ENCODE data around the gene TSPEAR. TPM values are rescaled to one million over a fixed set of nuclear protein-coding genes. Genes with fewer than 3 reads are reported as not detected.

Gene TSPEAR
- total and polyA plus RNA-seq, 2 donors (not counting 1 experiment from before 2014, with no cell fraction given): not detected

- DNase-seq (ENCODE audit: low read depth in 2 of 2): no peak
- H3K79me2 ChIP-seq (ENCODE audit: control insufficient read depth, insufficient read depth, low read length): no peaks in the 10 kb centered on the region
- H3K4me2 ChIP-seq (ENCODE audit: extremely low read depth, insufficient read depth, low read length): no peak overlapping the region
- H3K27me3 ChIP-seq (ENCODE audit: control insufficient read depth, insufficient read depth, low read length): no peaks in the 10 kb centered on the region
- no peaks in the 10 kb centered on the region for H3K36me3 ChIP-seq (ENCODE audit: control insufficient read depth, insufficient read depth, low read length)
- no peak overlapping the region for H3K27ac ChIP-seq (ENCODE audit: insufficient read depth, low read length)
- no peaks in the 10 kb centered on the region for H4K20me1 ChIP-seq (ENCODE audit: control insufficient read depth, extremely low read depth, insufficient read depth, low read length)
- H3K4me1 ChIP-seq (ENCODE audit: control insufficient read depth, extremely low read depth, insufficient read depth, low read length): no peaks in the 10 kb centered on the region
- H3K9me3 ChIP-seq (ENCODE audit: control insufficient read depth, insufficient read depth, low read depth, low read length): no peaks in the 10 kb centered on the region
- H3K4me3 ChIP-seq (replicated peaks in 1 of 4; ENCODE audit: control extremely low read depth in 1 of 4, insufficient read depth in 1 of 4, low read depth in 3 of 4, low read length in 4 of 4): no peak overlapping the region
- no peak overlapping the region for H2AFZ ChIP-seq (ENCODE audit: low read length)
- TF ChIP-seq CTCF (conservative IDR thresholded peaks at IDR 0.05 in 1 of 2, IDR thresholded peaks at IDR 0.05 in 1 of 2; ENCODE audit: low read depth in 1 of 2, low read length in 2 of 2): no peak
- no peak for TF ChIP-seq EZH2 (IDR thresholded peaks at IDR 0.05; ENCODE audit: low read length, missing control alignments)
- no peak overlapping the region for H3K9ac ChIP-seq (ENCODE audit: insufficient read depth, low read length)
Measured at GRCh38 chr21:44644878-44645277, 66.5 kb downstream of the TSPEAR start.

GRCh38 chr21:44643741-44644310, 67.5 kb downstream of the TSPEAR start:
- no peak for TF ChIP-seq EZH2 (IDR thresholded peaks at IDR 0.05; ENCODE audit: low read length, missing control alignments)
- TF ChIP-seq CTCF (conservative IDR thresholded peaks at IDR 0.05 in 1 of 2, IDR thresholded peaks at IDR 0.05 in 1 of 2; ENCODE audit: low read depth in 1 of 2, low read length in 2 of 2): no peak
- no peaks in the 10 kb centered on the region for H3K36me3 ChIP-seq (ENCODE audit: control insufficient read depth, insufficient read depth, low read length)
- H3K79me2 ChIP-seq (ENCODE audit: control insufficient read depth, insufficient read depth, low read length): no peaks in the 10 kb centered on the region
- no peaks in the 10 kb centered on the region for H4K20me1 ChIP-seq (ENCODE audit: control insufficient read depth, extremely low read depth, insufficient read depth, low read length)
- H2AFZ ChIP-seq (ENCODE audit: low read length): no peak overlapping the region
- H3K4me1 ChIP-seq (ENCODE audit: control insufficient read depth, extremely low read depth, insufficient read depth, low read length): no peaks in the 10 kb centered on the region
- H3K4me3 ChIP-seq (replicated peaks in 1 of 4; ENCODE audit: control extremely low read depth in 1 of 4, insufficient read depth in 1 of 4, low read depth in 3 of 4, low read length in 4 of 4): no peak overlapping the region
- no peak overlapping the region for H3K27ac ChIP-seq (ENCODE audit: insufficient read depth, low read length)
- H3K9me3 ChIP-seq (ENCODE audit: control insufficient read depth, insufficient read depth, low read depth, low read length): no peaks in the 10 kb centered on the region
- no peak overlapping the region for H3K9ac ChIP-seq (ENCODE audit: insufficient read depth, low read length)
- H3K27me3 ChIP-seq (ENCODE audit: control insufficient read depth, insufficient read depth, low read length): no peaks in the 10 kb centered on the region
- no peak for DNase-seq (ENCODE audit: low read depth in 2 of 2)
- no peak overlapping the region for H3K4me2 ChIP-seq (ENCODE audit: extremely low read depth, insufficient read depth, low read length)

- Histone ChIP-seq H3K9ac (ENCODE audit: insufficient read depth, low read length) (no peak overlapping the region), H3K27me3 (ENCODE audit: control insufficient read depth, insufficient read depth, low read length) (no peaks in the 10 kb centered on the region), H3K27ac (ENCODE audit: insufficient read depth, low read length) (no peak overlapping the region), H2AFZ (ENCODE audit: low read length) (no peak overlapping the region), H3K79me2 (ENCODE audit: control insufficient read depth, insufficient read depth, low read length) (no peaks in the 10 kb centered on the region), H3K4me3 (replicated peaks in 1 of 4; ENCODE audit: control extremely low read depth in 1 of 4, insufficient read depth in 1 of 4, low read depth in 3 of 4, low read length in 4 of 4) (no peak overlapping the region), H3K4me1 (ENCODE audit: control insufficient read depth, extremely low read depth, insufficient read depth, low read length) (no peaks in the 10 kb centered on the region), H3K9me3 (ENCODE audit: control insufficient read depth, insufficient read depth, low read depth, low read length) (no peaks in the 10 kb centered on the region), H3K36me3 (ENCODE audit: control insufficient read depth, insufficient read depth, low read length) (no peaks in the 10 kb centered on the region), H4K20me1 (ENCODE audit: control insufficient read depth, extremely low read depth, insufficient read depth, low read length) (no peaks in the 10 kb centered on the region), H3K4me2 (ENCODE audit: extremely low read depth, insufficient read depth, low read length) (no peak overlapping the region)
- TF ChIP-seq EZH2 (IDR thresholded peaks at IDR 0.05; ENCODE audit: low read length, missing control alignments) (no peak), CTCF (conservative IDR thresholded peaks at IDR 0.05 in 1 of 2, IDR thresholded peaks at IDR 0.05 in 1 of 2; ENCODE audit: low read depth in 1 of 2, low read length in 2 of 2) (no peak)
- DNase-seq (ENCODE audit: low read depth in 2 of 2): no peak
Measured at GRCh38 chr21:44640761-44641160, 70.6 kb downstream of the TSPEAR start.

Measured in fibroblast of lung (primary cell).